Progenitor cell of endocrine pancreas (in vitro differentiated cells): ENCODE results near the gene DISP2. TPM values are rescaled to one million over a fixed set of nuclear protein-coding genes. Genes with fewer than 3 reads are reported as not detected.
A peak's percentile ranks its signal among the peaks of the same experiment; 100 is the strongest.

Experiments
- DNase-seq: peaks from one replicate; pipeline ENCODE4 v3.0.0; 2021; ENCODE audit warnings: low spot score; ENCODE audit not compliant: unreplicated experiment
- H3K27ac Mint-ChIP-seq: 2 replicates; pipeline ENCODE4 v1.8.0; 2021; ENCODE audit warnings: mild to moderate bottlenecking, moderate library complexity, mixed read lengths
- H3K27me3 Mint-ChIP-seq: 2 replicates; pipeline ENCODE4 v1.8.0; 2021; ENCODE audit warnings: mixed read lengths
- H3K36me3 Mint-ChIP-seq: 2 replicates; pipeline ENCODE4 v1.8.0; 2022; ENCODE audit warnings: mixed read lengths; ENCODE audit not compliant: insufficient read depth
- H3K4me1 Mint-ChIP-seq: 2 replicates; pipeline ENCODE4 v1.8.0; 2021; ENCODE audit warnings: low read depth, mixed read lengths
- H3K4me3 Mint-ChIP-seq: 2 replicates; pipeline ENCODE4 v1.8.0; 2021; ENCODE audit warnings: low read depth, mild to moderate bottlenecking, moderate library complexity, mixed read lengths
- H3K9me3 Mint-ChIP-seq: 2 replicates; pipeline ENCODE4 v1.8.0; 2021; ENCODE audit warnings: low read depth, mixed read lengths
- CTCF ChIP-seq: fragments of 200-600 bp; sonication (generic); IDR thresholded peaks from one replicate; pipeline ENCODE4 v1.5.0; 2021; ENCODE audit warnings: antibody characterized with exemption, mild to moderate bottlenecking; ENCODE audit not compliant: unreplicated experiment
- total RNA-seq: library from RNA; stranded (reverse); gene quantifications from 2 replicates; pipeline ENCODE4 v1.2.1, GENCODE V29; 2021

The DISP2 gene
- total RNA-seq, 1 donor from 2014 or later = 3.2 TPM

- Mint-ChIP-seq H3K36me3 (no peaks in the 10 kb centered on the region), H3K27ac (no peak overlapping the region), H3K4me1 (peaks cover 6% of the 10 kb centered on the region), H3K9me3 (no peaks in the 10 kb centered on the region), H3K4me3 (no peak overlapping the region), H3K27me3 (peaks cover 16% of the 10 kb centered on the region)
- DNase-seq = no peak
- TF ChIP-seq CTCF = no peak
Observed at GRCh38 chr15:40347559-40348473, 10.2 kb upstream of the DISP2 start.

GRCh38 chr15:40348474-40348870 is 9.5 kb upstream of the DISP2 start:
- Mint-ChIP-seq H3K27me3 (peaks cover 20% of the 10 kb centered on the region), H3K27ac (no peak overlapping the region), H3K4me1 (peaks cover 6% of the 10 kb centered on the region), H3K4me3 (no peak overlapping the region), H3K9me3 (no peaks in the 10 kb centered on the region), H3K36me3 (no peaks in the 10 kb centered on the region)
- no peak for DNase-seq
- no peak for TF ChIP-seq CTCF

GRCh38 chr15:40349163-40349562 is 8.9 kb upstream of the DISP2 start:
- no peaks in the 10 kb centered on the region for H3K9me3 Mint-ChIP-seq
- peak overlapping the region; percentile 33 for H3K27ac Mint-ChIP-seq
- H3K4me1 Mint-ChIP-seq = peaks cover 6% of the 10 kb centered on the region
- no peak for DNase-seq
- H3K27me3 Mint-ChIP-seq = peaks cover 27% of the 10 kb centered on the region
- TF ChIP-seq CTCF = no peak
- H3K4me3 Mint-ChIP-seq = no peak overlapping the region
- no peaks in the 10 kb centered on the region for H3K36me3 Mint-ChIP-seq

GRCh38 chr15:40352281-40352901 is 5.6 kb upstream of the DISP2 start:
- H3K27me3 Mint-ChIP-seq = peaks cover 45% of the 10 kb centered on the region
- H3K27ac Mint-ChIP-seq = no peak overlapping the region
- no peak for DNase-seq
- H3K4me1 Mint-ChIP-seq = peaks cover 6% of the 10 kb centered on the region
- no peak for TF ChIP-seq CTCF
- H3K36me3 Mint-ChIP-seq = no peaks in the 10 kb centered on the region
- no peaks in the 10 kb centered on the region for H3K9me3 Mint-ChIP-seq
- H3K4me3 Mint-ChIP-seq = no peak overlapping the region

GRCh38 chr15:40353697-40354096 is 4.3 kb upstream of the DISP2 start:
- H3K36me3 Mint-ChIP-seq = no peaks in the 10 kb centered on the region
- no peak overlapping the region for H3K4me3 Mint-ChIP-seq
- H3K27ac Mint-ChIP-seq = no peak overlapping the region
- TF ChIP-seq CTCF = no peak
- DNase-seq = no peak
- peaks cover 6% of the 10 kb centered on the region for H3K4me1 Mint-ChIP-seq
- H3K27me3 Mint-ChIP-seq = peaks cover 46% of the 10 kb centered on the region
- no peaks in the 10 kb centered on the region for H3K9me3 Mint-ChIP-seq
